Activated effector memory CD4-positive, alpha-beta T cell treated with anti-CD3 and anti-CD28 coated beads, Interleukin-2, amount 50 U/mL, for 16 hours (primary cell): Measurements from ENCODE around the gene EFEMP1.

ENCODE experiments used
- DNase-seq: peaks from one replicate; pipeline ENCODE4 v3.0.0-alpha.2; 2020

The EFEMP1 gene

GRCh38 chr2:55923091-55923981 lies at the start of gene EFEMP1:
Gene EFEMP1 (minus strand): TSS chr2:55923782. CDS start chr2:55922440, 1,342 bp downstream.
- DNase-seq, result no peak

- no peak for DNase-seq
Observed at GRCh38 chr2:55970500-55970899, 46.9 kb upstream of the EFEMP1 start.

- DNase-seq, result no peak
Observed at GRCh38 chr2:55968941-55969340, 45.4 kb upstream of the EFEMP1 start.

GRCh38 chr2:55966401-55967118 lies 43.0 kb upstream of the EFEMP1 start:
- DNase-seq, result no peak

- DNase-seq, result no peak
Observed at GRCh38 chr2:55965966-55966365, 42.4 kb upstream of the EFEMP1 start.

GRCh38 chr2:55965276-55965675 lies 41.7 kb upstream of the EFEMP1 start:
- no peak for DNase-seq

GRCh38 chr2:55962915-55963314 lies 39.3 kb upstream of the EFEMP1 start:
- DNase-seq, result no peak

GRCh38 chr2:55961318-55961911 lies 37.8 kb upstream of the EFEMP1 start:
- DNase-seq, result no peak

GRCh38 chr2:55958756-55959155 lies 35.2 kb upstream of the EFEMP1 start:
- no peak for DNase-seq

GRCh38 chr2:55957142-55957541 lies 33.6 kb upstream of the EFEMP1 start:
- DNase-seq, result no peak

GRCh38 chr2:55954306-55955035 lies 30.9 kb upstream of the EFEMP1 start:
- DNase-seq, result no peak

- no peak for DNase-seq
Observed at GRCh38 chr2:55952415-55952814, 28.8 kb upstream of the EFEMP1 start.

- no peak for DNase-seq
Observed at GRCh38 chr2:55951533-55951932, 28.0 kb upstream of the EFEMP1 start.

GRCh38 chr2:55949613-55950012 lies 26.0 kb upstream of the EFEMP1 start:
- no peak for DNase-seq

- DNase-seq, result no peak
Observed at GRCh38 chr2:55949211-55949610, 25.6 kb upstream of the EFEMP1 start.

GRCh38 chr2:55948176-55948923 lies 24.8 kb upstream of the EFEMP1 start:
- no peak for DNase-seq

- DNase-seq, result no peak
Observed at GRCh38 chr2:55947752-55948151, 24.2 kb upstream of the EFEMP1 start.

GRCh38 chr2:55946793-55947192 lies 23.2 kb upstream of the EFEMP1 start:
- no peak for DNase-seq

- no peak for DNase-seq
Observed at GRCh38 chr2:55943466-55943865, 19.9 kb upstream of the EFEMP1 start.

GRCh38 chr2:55936351-55936750 lies 12.8 kb upstream of the EFEMP1 start:
- DNase-seq, result no peak

- DNase-seq, result no peak
Observed at GRCh38 chr2:55934337-55934736, 10.8 kb upstream of the EFEMP1 start.

- no peak for DNase-seq
Observed at GRCh38 chr2:55932843-55933242, 9.3 kb upstream of the EFEMP1 start.
